ENCODE results near the gene RAP1B.

The RAP1B gene

DNA sequence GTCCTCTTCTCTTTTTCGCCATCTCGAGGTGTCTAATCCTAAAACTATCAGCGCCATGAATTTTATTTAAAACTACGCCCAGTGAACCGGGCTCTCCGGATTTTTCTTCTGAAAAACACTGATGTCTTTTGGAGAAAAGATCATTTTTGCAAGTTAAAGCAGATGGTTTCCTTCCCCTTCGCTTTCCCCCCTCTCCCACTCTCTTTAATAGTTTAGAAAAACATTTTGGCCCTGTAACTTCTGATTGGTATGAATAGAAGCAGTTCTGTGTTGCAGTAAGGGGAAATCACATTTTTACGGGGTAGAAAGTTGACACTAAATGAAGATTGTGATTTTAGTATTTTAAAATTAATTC lies 1.1 kb downstream of the RAP1B start:
- DNase-seq (ENCODE audit: low read depth, low spot score): no peak

- DNase-seq (ENCODE audit: low read depth, low spot score): no peak
These were observed 1.5 kb downstream of the RAP1B start for GRCh38 chr12:68612202-68612601.

DNA sequence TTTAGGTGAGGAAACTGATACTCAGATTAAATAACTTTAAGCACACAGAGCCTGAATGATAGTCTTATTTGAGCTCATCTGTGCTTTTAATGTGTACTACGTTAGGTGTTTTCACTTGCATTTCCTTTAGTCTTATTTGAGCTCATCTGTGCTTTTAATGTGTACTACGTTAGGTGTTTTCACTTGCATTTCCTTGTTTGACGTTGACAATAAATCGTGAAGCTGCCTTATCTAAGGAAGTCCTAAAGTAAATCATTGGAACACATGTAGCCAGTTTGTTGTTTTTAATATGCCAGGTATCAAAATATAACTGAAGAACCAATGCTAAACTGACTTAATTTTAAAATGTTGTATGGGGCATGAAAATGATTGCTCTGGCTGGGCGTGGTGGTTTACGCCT lies 2.0 kb downstream of the RAP1B start:
- no peak for DNase-seq (ENCODE audit: low read depth, low spot score)

GRCh38 chr12:68613209-68613904 lies 2.7 kb downstream of the RAP1B start:
- DNase-seq (ENCODE audit: low read depth, low spot score): no peak

GRCh38 chr12:68614105-68614679 lies 3.5 kb downstream of the RAP1B start:
- DNase-seq (ENCODE audit: low read depth, low spot score): no peak

GRCh38 chr12:68614769-68615168 lies 4.1 kb downstream of the RAP1B start:
- DNase-seq (ENCODE audit: low read depth, low spot score): no peak

DNA sequence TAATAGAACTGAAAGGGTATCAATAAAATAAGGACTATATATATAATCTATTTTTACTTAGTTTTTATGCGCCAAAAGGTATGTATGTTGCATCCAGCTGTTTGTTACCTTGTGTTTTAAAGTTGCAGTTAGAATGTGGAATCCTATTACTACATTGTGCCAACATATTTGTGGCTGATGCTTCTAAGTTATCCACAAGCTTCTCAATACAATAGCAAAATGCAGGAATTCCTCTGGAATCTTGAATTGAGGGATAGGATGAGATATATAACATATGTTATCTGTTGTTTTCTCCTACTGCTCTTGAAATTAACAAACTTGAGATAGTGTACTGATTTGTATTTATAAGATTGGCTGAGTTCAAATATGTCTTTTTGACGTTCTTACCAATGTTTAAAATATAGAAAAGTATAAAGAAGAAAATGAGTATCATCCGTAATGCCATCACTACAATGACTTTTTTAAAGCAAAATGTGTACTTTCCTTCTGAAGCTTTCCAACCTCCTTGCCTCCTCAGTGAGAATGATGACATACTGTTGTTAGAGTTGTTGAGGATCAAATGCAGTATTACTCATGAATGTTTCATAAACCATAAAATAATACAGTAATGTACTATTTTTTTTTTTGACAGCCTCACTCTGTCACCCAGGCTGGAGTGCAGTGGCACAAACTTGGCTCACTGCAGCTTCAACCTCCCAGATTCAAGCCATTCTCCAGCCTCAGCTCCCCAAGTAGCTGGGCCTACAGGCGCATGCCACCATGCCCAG lies 6.6 kb downstream of the RAP1B start:
- no peak for DNase-seq (ENCODE audit: low read depth, low spot score)

DNA sequence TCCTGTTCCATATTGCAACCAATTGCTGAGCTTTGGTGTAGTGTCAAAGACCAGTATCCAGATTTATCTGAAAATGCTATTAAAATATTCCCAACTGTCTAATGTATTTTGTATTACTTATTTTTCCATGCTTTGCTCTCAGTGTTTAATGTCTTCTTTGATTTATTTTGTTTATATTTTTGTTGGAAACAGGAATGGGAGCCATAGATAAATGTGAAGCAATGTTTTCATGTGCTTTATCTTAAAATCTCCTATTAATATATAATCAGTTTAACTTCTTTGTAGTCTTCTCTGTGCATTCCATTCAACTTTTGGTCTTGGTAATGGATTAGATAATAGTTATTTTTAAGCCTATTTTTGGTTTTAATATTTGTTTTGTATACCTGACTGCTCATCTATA lies 8.8 kb downstream of the RAP1B start:
- DNase-seq (ENCODE audit: low read depth, low spot score): no peak

DNA sequence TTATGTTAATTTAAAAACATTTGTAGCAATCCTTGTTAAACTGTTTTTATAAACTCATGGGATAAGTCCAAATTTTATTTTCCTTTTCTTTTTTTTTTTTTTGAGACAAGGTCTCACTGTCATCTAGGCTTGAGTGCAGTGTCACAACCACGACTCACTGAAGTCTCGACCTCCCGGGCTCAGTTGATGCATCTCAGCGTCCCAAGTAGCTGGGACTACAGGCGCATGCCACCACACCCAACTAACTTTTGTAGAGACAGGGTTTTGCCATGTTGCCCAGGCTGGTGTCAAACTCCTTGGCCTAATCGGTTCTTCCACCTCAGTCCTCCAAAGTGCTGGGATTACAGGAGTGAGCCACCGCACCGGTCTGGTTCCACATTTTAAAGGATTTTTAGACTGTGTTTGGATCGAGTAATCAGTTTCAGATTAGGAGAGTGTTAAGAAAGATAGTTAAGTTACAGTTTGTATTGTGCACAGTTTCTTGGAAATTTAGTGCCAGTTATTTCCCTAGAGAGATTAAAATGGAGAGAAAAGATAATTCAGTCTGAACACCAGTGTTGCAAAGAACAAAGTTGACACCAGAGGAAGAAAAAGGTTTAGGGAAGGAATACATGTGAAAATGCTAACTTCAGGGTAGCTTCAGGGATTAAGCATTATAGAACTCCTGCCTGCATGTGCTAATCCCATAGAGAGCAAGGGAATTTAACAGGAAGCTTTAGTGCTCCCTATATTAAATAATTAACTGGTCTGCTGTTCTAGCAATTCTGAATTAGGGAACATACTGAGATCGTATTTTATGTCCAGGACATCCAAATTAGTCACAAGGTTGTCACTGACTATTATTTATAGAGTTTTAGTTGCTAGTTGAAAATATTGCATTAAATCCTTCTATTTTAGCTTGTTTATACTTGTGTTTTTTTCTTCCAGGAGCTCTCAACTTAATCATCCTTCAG lies 10.1 kb downstream of the RAP1B start:
- no peak for DNase-seq (ENCODE audit: low read depth, low spot score)

DNA sequence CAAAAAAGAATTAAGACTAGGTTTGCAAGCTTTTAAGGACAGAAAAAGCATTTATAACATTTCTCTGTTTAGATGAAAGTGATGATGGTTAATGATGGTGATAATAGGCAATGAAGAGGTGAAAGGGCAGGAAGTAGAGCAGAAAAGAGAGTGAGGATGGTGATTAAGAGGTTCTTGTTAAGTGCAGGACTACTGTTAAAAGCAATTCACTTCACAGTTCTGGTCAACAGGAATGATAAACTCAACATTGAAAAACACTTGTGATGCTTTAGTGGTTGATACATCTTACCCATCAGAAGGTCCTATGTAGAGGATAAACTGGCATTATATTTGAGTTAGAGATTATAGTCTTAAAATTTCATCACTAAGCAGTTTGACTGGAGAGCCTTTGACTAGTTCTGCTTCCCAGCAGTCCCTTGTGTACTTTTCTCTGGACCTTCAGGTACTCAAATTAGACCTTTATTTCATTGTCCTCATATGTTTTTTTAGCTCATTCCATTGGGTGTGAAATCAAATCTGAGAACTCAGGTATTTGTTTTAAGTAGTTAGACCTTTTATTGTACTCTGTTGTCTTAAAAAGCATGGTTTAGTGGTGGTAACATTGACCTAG lies 10.9 kb downstream of the RAP1B start:
- DNase-seq (ENCODE audit: low read depth, low spot score): no peak

- DNase-seq (ENCODE audit: low read depth, low spot score): no peak
These were observed 11.6 kb downstream of the RAP1B start for GRCh38 chr12:68622250-68622649.

DNA sequence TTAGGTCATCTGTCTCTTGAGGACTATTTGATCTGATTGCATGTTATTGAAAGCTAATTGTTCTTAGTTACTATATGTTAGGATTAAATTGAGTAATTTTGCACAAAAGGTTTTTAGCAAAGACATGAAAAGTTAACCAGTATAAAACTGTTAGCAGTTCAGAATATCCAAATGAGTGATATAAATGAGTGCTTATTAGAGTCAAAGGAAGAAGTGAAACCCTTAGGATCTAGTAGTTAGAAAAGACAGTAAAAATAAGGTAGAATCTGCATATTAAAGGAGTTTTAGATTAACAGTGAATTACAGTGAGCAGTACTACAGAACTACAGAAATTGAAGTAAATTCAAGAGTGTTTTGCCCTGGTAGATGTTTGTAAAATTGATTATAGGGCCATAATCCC lies 12.4 kb downstream of the RAP1B start:
- DNase-seq (ENCODE audit: low read depth, low spot score): no peak

GRCh38 chr12:68623984-68624383 lies 13.3 kb downstream of the RAP1B start:
- no peak for DNase-seq (ENCODE audit: low read depth, low spot score)

- DNase-seq (ENCODE audit: low read depth, low spot score): no peak
These were observed 14.2 kb downstream of the RAP1B start for GRCh38 chr12:68624933-68625332.

DNA sequence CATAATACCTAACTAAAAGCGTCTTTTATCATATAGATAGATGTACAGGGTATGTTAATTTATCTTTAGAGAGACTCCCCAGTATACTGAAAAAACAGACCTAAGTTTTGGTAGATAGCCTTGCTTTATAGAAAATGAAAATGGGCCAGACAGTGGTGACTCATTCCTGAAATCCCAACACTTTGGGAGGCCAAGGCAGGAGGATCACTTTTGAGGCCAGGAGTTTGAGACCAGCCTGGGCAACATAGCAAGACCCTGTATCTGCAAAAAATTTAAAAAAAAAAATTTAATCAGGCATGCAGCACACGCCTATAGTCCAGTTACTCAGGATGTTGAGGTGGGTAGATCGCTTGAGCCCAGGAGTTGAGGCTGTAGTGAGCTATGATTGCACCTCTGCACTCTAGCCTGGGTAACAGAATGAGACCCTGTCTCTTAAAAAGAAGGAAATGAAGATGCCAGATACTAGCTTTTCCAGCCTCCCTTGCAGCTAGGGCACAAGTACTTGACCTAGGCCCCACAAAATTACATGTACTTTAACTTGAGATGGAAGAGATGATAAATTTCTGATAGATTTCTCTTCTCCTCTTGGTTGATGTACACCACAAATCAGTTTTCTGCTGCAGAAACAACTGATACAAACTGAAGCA lies 17.1 kb downstream of the RAP1B start:
- DNase-seq (ENCODE audit: low read depth, low spot score): no peak

DNA sequence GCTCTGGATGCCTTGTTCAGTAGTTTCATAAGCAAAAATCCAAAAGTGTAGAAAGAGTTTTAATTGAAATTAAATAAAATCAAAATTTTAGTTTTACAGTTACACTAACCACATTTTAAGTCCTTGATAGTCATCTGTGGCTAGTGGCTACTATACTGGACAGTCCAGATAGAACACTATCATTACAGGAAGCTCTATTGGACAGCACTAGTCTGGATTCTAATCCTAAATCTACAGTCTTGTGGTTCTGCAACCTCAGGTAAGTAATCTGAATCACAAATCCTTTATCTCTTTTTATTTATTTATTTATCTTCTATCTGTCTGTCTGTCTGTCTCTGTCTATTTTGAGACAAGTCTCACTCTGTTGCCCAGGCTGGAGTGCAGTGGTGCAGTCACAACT lies 18.0 kb downstream of the RAP1B start:
- DNase-seq (ENCODE audit: low read depth, low spot score): no peak

- DNase-seq (ENCODE audit: low read depth, low spot score): no peak
These were observed 19.4 kb downstream of the RAP1B start for GRCh38 chr12:68630050-68630449.

- DNase-seq (ENCODE audit: low read depth, low spot score): no peak
These were observed 19.9 kb downstream of the RAP1B start for GRCh38 chr12:68630598-68630997.

DNA sequence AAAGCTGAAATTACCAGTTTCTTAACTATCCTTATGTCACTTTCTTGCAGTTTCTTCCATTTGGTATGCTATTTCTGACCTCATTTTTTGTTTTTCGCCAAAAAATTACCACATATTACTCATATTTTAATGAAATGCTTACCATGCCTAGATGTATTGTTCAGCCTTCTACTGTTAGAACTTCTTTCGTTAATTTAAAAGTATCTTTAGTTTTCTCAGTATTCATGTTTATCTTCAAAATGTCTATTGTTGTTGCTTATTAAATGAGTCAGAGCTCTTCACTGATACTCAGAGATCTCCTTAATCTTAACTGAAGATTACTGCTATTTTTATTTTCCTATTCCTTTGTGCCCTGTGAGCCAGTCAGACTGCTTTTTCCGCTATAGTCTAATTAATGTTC lies 20.5 kb downstream of the RAP1B start:
- no peak for DNase-seq (ENCODE audit: low read depth, low spot score)

DNA sequence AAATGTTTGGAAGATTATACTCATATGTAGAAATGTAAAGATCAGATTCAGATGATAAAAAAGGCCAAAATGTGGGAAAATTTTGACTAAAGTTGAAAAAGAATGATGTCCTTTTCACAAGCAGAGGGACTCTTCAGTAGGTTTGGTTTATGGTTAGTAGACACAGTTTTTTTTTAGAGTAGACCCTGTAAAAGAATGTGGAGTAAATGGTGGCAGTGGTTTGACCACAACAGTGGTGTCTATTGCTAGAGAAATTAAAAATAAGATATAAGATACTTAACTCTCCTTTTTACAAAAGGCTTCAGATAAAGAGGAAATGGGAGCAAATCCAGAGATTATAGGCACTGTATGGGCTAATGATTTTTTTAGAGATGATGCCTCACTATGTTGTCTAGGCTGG lies 21.8 kb downstream of the RAP1B start:
- no peak for DNase-seq (ENCODE audit: low read depth, low spot score)
